GOT3 (cell line): ENCODE data around the gene KATNAL1.
"Not testable (repeated sequence)": the region's sequence is repeated elsewhere in the genome, so short reads cannot be mapped to it uniquely, and the experiment has no call there.

Source experiments
- DNase-seq: peaks from one replicate; lab custom pipeline; 2025; ENCODE audit warnings: mixed read lengths; lab: John Stamatoyannopoulos, UW

Gene KATNAL1

DNA sequence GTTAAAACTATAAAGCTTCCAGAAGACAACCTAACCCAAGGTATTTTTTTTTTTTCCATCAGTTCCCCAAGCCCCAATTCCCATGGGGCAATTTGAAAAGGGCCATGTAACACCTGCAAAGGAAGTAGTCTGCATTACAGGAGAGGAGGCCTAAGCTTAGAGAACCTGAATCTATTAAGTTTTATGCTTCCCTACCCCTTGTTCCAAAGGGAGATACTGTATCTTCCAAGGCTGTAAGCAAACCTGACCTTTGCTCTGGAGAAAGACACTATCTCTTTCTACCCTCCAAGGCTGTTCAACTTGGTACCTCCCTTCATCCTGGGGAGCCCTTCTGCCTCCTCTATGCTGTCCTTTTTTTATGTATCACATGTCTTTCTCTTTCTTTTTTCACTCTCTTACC lies 15.0 kb downstream of the KATNAL1 start:
- DNase-seq = no peak

DNA sequence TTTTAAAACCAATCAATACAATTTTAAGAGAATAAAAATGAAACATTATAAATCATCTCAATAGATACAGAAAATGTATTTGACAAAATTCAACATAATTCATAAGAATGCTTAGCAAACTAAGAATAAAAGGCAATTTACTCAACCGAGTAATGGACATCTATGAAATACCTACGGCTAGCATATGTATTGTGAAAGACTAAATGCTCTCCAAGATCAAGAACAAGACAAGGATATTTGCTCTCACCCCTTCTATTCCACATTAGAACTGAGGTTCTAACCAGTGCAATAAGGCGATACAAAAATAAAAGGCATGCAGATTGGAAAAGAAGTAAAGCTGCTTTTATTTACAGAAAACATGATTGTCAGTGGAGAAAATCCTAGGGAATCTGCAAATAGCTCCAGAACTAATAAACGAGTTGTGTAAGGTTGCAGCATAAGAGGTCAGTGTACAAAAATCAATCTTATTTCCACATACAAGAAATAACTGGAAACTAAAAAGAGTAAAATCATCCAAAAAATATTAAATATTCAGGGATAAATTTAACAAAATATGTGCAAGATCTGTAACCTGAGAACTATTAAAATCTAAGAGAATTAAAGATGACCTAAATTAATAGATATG lies 16.4 kb downstream of the KATNAL1 start:
- DNase-seq = no peak

DNA sequence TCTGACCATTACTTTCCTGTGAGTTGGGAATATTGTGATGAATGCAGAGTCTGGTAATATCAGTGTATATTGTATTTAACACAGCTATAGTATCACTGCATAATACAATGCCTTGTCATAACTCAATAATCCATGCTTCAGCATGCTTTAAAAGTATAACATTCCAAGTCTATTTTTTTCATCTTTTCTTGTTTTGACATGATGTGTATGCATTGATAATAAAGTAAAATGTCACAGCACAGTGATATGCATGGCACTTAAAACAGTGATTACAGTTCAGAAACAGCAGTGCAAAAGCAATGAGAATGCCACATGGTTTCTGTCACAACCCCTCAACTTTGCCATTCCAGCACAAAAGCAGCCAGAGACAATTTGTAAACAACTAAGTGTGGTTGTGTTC lies 17.8 kb downstream of the KATNAL1 start:
- DNase-seq = no peak

DNA sequence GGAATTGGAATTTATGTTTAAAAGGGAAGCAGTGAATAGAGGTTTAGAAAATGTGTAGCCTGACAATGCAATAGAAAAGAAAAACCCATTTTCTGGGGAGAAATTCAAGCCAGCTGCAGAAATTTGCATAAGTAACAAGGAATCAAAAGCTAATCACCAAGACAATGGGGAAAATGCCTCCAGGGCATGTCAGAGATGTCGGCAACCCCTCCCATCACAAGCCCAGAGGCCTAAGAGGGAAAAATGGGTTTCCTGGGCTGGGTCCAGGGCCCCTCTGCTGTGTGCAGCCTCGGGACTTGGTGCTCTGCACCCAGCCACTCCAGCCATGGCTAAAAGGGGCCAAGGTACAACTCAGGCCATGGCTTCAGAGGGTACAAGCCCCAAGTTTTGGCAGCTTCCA lies 21.3 kb downstream of the KATNAL1 start:
- DNase-seq = not testable (repeated sequence)

DNA sequence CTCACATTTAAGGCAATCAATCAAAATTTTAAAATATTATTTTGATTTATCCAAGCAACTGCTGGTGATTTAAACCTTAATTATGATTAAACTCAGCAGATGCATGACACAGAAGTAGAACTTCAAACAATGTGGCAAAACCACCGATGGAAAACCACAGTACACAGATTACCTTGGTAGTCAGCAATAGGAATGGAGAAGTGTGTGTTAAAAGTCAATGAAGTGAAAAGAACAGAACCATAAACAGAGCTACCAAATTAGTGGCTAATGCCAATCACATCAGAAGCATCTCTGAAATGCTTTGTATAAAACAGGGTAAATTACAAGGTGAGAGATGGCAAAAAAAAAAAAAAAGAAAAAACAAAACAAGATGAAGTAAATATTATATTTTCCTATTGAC lies 31.2 kb downstream of the KATNAL1 start:
- no peak for DNase-seq

DNA sequence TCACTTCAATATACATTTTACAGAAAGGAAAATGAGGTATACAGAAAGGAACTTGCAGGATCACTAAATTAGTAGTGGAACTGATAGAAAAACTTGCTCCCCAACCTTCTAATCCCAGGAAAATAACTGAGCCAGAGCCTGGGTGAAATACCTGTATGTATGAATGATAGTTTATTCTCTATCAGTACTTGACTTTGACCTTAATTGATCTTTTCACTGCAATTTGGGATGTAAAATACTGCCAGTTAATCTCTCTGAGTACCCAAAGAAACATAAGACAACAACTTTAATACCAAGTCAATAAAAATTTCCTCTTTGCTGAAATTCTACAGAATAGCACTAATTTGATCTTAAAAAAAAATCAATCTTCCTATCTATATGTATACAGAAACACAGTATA lies 33.3 kb downstream of the KATNAL1 start:
- no peak for DNase-seq

DNA sequence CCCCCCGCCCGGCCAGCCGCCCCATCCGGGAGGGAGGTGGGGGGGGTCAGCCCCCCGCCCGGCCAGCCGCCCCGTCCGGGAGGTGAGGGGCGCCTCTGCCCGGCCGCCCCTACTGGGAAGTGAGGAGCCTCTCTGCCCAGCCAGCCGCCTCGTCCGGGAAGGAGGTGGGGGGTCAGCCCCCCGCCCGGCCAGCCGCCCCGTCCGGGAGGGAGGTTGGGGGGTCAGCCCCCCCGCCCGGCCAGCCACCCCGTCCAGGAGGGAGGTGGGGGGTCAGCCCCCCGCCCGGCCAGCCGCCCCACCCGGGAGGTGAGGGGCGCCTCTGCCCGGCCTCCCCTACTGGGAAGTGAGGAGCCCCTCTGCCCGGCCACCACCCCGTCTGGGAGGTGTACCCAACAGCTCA lies 37.3 kb downstream of the KATNAL1 start:
- DNase-seq = not testable (repeated sequence)

DNA sequence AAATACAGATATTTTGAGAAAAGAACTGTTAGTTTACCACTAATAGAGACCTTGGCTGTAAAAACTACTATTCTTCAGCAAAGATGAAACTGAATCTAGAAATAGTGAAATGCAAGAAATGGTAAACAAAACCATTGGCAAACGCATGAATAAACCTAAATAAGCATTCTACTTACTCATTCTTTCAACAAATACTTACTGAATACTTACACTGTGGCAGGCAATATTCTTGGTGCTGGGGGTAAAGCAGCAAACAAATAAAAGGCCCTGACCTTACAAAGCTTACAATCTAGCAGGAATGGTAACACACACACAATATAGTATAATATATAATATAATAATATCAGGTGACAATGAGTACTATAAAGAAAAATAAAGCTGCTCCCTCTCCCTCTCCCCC lies 38.7 kb downstream of the KATNAL1 start:
- no peak for DNase-seq

DNA sequence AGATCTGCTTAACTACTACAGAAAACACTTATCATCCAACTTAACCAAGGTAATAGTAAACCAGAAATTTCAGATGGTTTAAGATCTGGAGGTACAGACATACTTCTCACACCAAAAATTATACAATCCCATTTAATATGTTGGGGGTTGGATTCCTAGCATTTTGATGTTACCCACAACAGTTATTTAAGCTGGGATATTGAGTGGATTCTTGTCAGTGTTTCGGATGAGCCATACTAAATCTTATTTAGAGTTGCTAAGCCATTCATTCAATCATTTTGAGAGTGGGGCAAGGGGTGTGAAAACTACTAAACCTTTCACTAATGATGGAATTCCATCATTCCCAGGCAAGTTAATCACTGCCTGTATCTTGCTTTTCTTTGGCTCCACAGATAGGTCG lies 40.6 kb downstream of the KATNAL1 start:
- no peak for DNase-seq

DNA sequence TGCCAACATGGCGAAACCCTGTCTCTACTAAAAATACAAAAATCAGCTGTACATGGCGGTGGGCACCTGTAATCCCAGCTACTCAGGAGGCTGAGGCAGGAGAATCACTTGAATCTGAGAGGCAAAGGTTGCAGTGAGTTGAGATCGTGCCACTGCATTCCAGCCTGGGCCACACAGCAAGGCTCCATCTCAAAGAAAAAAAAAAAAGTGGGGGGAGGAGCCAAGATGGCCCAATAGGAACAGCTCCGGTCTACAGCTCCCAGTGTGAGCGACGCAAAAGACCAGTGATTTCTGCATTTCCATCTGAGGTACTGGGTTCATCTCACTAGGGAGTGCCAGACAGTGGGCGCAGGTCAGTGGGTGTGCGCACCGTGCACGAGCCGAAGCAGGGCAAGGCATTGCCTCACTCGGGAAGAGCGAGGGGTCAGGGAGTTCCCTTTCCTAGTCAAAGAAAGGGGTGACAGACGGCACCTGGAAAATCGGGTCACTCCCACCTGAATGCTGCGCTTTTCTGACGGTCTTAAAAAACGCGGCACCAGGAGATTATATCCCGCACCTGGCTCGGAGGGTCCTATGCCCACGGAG lies 48.1 kb downstream of the KATNAL1 start:
- DNase-seq = not testable (repeated sequence)

DNA sequence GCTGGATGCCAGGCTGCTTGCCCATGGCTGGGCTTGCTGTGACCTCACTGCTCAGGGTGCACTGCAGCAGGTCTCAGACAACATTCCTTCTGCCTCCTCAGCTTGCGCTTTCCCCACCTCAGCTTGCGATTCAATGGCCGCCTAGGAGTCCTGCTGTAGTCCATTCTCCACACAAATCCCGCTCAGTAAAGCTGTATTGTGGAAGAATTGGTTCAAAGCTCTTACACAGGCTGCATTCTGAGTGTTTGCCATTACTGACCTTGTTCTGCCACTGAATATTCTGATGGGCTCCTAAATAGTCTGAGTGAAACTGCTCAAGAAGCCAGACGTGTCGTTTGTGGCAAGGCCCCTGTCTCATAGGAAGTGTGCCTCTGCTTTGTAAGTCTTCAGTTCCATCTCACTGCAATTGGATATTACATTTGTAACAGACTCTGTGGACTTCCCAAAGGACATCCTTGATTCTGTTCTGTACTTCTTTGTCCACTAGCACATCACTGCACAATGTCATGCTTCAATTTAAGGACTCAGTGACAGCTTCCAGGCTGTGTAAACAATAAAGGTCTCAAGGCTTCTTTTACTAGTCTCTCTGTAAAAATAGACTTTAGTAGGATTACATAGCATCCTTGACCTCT lies 49.8 kb downstream of the KATNAL1 start:
- no peak for DNase-seq

DNA sequence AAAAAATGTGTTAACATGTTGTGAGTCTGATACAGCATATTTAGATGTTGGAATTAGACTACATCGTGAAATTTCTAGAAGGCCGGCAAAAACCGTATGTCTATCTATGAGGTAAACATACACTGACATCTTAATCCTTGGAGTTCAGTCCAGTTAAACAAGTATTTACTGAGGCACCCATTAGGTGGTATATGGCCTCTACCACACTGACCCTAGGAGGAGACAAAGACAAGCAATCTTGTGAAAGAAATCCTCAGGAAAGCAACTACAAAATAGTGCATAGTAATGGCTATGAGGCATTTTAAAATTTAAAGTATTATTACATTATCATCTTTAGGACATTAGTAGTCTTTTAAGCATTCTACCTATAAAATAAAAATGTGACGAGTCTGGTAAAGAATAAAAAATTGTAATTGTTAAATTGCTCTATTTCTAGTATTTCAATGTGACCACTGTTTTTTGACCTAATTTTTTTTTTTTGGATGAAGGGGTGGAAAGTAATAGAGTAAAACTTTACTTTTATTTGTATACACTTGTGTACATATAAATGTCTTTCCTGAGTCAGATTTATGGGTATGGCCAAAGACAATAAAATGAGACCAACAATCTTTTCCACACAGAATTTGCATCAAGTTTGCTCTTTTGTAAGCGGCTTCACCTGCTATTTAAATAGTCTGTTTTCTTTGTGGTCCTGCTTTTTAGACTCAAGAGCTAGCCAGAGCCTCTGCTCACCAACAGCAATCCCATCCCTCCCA lies 50.5 kb downstream of the KATNAL1 start:
- no peak for DNase-seq

DNA sequence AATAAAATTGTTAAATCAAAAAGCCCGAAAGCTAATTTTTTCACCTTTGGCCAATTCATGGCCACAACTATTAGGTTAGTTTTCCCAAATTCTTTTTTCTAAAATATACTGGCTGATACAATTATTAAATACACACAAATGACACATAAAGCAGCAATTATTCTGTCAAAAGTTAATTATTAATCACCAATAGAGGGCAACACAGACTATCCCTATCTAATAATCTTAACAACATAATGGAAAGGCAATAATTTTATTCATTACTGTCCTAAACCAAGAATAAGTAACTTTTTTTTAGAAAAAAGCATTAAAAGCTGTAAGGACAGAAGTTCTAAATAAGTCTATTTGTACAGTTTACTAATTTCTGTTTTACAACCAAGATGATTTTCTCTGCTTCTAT lies 51.7 kb downstream of the KATNAL1 start:
- no peak for DNase-seq

DNA sequence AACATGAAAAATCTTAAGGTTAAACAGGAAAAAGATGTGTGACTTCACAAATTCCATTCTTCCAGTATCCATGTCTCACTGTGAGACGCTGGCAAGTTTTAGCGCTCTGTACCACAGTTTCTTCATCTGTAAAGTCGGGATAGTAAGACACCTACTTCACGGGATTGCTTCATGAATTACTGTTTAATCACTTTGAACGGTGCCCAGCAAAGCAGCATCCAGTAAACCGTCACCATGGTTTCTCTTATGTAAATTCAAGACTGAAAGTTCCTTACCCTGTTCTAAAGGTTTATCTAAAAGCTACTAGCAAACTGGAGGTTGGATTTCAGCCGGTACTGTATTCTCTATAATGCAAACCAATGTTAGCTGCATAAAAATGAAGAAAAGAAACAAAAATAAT lies 53.5 kb downstream of the KATNAL1 start:
- DNase-seq = no peak

DNA sequence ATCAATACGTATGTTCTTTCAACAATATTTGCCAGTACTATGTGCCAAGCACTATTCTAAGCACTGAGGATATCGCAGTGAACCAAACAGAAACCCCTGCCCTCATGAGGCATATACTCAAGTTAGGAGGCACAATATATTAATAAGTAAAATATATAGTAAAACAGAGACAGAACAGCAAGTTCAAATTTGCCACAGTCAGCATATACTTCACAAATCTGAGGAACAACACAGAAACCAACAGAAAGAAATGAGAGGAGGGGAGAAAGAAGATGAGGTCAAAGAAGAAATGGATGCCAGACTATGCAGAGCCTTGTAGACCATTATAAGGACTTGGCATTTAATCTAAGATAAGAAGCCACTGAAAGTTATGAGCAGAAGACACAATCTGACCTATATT lies 59.9 kb downstream of the KATNAL1 start:
- no peak for DNase-seq

DNA sequence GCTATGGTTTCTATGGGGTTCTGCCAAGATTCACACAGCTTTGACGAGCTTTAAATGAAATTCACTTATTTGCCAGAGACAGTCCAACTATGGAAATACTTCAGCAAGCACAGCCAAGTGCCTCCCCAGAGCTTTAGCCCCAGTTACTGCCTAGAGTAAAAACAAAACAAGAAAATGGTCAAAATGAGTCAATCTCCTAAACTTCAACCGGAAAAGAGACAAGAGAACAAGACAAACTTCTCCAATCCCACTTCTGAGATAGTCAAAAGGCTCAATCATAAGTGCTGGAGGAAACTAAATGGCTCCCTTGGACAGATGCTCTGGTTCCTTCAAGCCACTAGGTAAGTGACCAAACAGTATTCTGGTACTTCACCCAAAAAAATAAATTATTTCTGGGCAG lies 65.8 kb downstream of the KATNAL1 start:
- DNase-seq = no peak

DNA sequence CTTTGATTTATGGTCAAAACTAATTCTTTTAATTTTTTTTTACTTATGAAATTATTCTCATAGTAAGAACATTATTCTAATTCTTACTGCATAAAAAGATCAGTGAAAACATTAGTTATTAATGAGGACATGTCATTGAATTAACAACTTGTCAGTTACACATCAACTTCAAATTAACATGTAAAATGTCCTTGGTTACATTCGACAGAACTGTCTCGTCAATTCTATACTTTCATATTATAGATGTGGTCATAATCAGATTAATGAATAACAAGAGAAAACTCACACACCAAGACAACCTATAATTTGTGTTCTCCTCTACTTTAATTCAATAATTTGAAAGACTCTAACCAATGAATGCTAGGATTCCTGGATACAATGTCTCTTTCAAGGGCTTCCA lies 66.7 kb downstream of the KATNAL1 start:
- DNase-seq = no peak

DNA sequence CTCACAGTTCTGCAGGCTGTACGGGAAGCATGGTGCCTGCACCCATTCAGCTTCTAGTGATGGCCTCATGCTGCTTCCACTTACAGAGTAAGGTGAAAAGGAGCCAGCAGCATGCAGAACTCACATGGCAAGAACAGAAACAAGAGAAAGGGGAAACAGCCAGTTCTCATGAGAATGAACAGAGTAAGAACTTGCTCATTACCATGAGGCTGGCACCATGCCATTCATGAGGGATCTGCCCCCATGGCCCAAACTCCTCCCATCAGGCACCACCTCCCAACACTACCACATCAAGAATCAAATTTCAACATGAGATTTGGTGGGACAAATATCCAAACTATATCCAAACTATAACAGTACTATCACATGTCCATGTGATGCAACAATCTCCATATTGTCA lies 72.1 kb downstream of the KATNAL1 start:
- no peak for DNase-seq

DNA sequence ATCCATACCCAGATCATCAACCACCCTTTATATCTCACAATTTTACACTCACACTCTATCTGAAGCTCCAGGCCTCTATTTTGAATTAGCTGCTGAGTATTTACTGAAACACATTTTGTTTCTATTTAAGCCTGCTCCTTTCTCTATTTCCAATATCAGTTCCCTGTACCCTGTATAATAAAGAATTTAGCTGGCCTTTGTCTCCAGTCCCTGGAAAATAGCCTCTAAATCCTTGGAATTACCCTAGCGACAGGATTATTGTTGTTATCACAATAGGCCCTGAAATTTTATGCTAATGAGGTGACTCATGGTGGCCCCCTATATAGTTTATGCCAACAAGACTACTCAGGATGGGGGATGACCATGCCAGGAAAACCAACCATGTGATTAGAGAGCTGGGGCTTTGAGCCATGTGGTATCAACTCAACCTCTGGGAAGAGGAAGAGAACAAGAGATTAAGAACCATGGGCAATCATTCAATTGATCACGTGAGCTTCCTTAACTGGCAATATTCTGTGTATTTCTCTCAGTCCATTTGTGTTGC lies 72.7 kb downstream of the KATNAL1 start:
- no peak for DNase-seq

DNA sequence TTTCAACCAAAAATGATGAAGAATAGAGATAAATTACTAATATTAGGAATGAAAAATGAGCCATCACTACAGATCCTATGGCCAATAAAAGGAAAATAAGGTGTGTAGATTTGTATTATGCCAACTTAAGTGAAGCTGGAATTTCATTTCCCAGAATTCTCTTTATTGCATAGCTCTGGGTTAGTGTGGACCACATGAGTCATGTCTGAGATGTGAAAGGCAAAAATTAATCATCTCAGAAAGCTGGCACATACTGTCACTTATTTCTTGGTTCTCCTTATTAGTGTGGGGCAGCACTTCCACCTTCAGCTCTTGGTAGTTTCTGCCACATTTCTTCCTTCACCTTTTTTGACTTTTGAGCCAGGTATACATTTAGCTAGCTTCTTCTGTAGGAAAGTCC lies 82.6 kb downstream of the KATNAL1 start:
- no peak for DNase-seq

DNA sequence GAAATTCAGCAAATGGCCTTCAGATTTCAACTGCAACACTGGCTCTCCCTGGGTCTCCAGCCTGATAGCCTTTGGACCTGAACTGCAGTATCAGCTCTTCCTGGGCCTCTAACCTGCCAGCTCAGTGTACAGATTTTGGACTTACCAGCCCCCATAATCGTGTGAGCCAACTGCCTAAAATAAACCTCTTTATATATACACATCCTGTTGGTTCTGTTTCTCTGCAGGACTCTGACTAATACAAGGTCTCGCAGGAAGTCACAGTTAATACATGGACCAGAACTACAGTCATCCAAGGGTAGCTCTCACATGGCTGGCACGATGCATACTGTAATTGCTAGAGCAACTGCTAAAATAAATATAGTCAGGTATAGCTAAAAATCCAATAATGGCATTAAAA lies 85.1 kb downstream of the KATNAL1 start:
- DNase-seq = no peak

DNA sequence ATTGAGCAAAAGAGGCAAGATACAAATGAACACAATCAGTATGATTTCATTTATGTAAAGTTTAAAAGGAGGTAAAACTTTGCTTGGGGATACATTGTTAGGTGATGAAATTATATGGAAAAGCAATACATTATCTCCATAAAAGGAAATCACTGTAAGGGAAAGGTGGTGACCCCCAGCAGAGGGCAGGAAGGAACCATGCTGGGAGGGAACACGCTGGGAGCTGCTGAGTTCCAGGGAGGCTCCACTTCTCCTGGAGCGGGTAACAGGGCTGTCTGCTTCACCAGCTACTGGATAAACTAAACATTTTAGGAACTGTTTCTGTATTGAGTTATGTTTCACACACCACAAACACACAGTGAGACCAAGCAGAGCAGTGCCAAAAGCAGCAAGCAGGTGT lies 91.2 kb downstream of the KATNAL1 start:
- DNase-seq = no peak

DNA sequence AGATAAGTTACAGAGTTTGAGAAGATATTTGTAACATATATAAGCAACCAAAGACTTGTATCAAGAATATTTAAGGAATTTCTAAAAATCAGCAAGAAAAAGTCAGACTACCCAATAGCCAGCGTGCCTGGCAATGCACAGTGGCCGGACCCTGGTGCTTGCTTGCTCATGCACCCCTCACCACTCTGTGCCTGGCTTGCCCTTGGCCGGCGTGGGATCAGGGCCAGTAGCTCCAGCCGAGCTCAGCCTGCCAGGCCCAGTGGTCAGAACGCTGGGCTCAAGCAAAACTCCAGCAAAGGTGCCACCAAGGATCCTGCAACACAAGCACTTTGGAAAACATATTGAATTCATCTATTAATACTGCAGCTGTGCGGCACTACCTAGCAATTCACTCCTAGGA lies 95.1 kb downstream of the KATNAL1 start:
- DNase-seq = no peak
